ENCODE results near the gene TENT4A. TPM values are rescaled to one million over a fixed set of nuclear protein-coding genes. Genes with fewer than 3 reads are reported as not detected.

The TENT4A gene
- total and polyA plus RNA-seq, 10 of the 15 experiments (the other 5 are each of a cell fraction or from before 2014, with no cell fraction given) = 1.4 to 30.6 (median 12.5) TPM

DNA sequence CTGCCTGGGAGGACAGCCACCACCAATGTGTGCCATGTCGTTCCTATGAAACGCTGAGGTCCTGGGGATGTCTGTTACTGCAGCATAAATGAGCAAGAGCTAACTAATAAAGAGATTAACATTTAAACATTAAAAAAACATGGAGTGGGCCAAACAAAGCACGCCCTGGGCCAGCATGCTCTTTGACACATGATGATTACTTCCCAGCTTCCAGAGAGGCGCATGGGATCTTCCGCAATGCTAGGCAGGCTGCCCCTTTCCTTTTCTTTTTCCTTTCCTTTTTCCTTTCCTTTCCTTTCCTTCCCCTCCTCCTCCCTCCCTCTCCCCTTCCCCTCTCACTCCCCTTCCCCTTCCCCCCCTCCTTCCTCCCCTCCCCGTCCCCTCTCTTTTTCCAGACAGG lies 10.6 kb upstream of the TENT4A start:
- RAD21 ChIA-PET (ENCODE audit: unreplicated experiment) = no interaction called here
- Histone ChIP-seq H2AFZ (ENCODE audit: control insufficient read depth, low read depth, low read length) (no peak overlapping the region), H3K27ac (ENCODE audit: control insufficient read depth, insufficient read depth) (no peak overlapping the region), H3K4me1 (ENCODE audit: control insufficient read depth, insufficient read depth, low read length) (peaks cover 10% of the 10 kb centered on the region), H3K36me3 (ENCODE audit: control insufficient read depth in 2 of 2, insufficient read depth in 2 of 2, low read length in 1 of 2) (no peaks in the 10 kb centered on the region), H3K4me2 (ENCODE audit: control insufficient read depth, insufficient read depth) (no peak overlapping the region), H3K27me3 (replicated peaks in 1 of 2; ENCODE audit: control insufficient read depth in 2 of 2, insufficient read depth in 2 of 2, low read length in 1 of 2) (no peaks in the 10 kb centered on the region; a peak in 1 of 4 replicates), H3K79me2 (ENCODE audit: control insufficient read depth, insufficient read depth, low read length) (no peaks in the 10 kb centered on the region), H4K20me1 (ENCODE audit: control insufficient read depth, insufficient read depth) (no peaks in the 10 kb centered on the region), H3K9ac (ENCODE audit: control insufficient read depth, insufficient read depth, low read length) (no peak overlapping the region), H3K9me3 (replicated peaks; ENCODE audit: control insufficient read depth, insufficient read depth, low read length) (no peaks in the 10 kb centered on the region), H3K4me3 (no peak overlapping the region)
- no TSS peak for BruUV-seq (replicated peaks)
- TF ChIP-seq FOS (IDR thresholded peaks at IDR 0.05; ENCODE audit: borderline replicate concordance, extremely low read depth, insufficient read length) = no peak
- TF ChIP-seq ZBED1 (IDR thresholded peaks at IDR 0.05; ENCODE audit: borderline replicate concordance) = no peak
- no peak for TF ChIP-seq RCOR1 (conservative IDR thresholded peaks at IDR 0.05; ENCODE audit: low read depth, low read length)
- no peak for TF ChIP-seq IRF4 (IDR thresholded peaks at IDR 0.05; ENCODE audit: low read depth, low read length)
- no peak for TF ChIP-seq CHD1 (IDR thresholded peaks at IDR 0.05; ENCODE audit: low read depth, low read length)
- no peak for TF ChIP-seq TCF3 (IDR thresholded peaks at IDR 0.05; ENCODE audit: borderline replicate concordance, insufficient read depth, low read depth, low read length)
- no peak for FAIRE-seq
- intact Hi-C loops (cut with micrococcal nuclease; ENCODE audit: unreplicated experiment) = no loop called here
- POLR2A ChIA-PET = no interaction called here
- no peak for DNase-seq (ENCODE audit: low read depth, low spot score)
- SMC1A ChIA-PET (ENCODE audit: uncharacterized antibody, unreplicated experiment) = no interaction called here
- WGBS (ENCODE audit: insufficient coverage, insufficient replicate concordance, low lambda C conversion rate, missing lambda C conversion rate) = 90% methylated on average over 5 of the region's 6 CpGs
- CTCF ChIA-PET = no interaction called here
- in situ Hi-C loops (cut with MboI) = no loop called here
- ATAC-seq = no peak

DNA sequence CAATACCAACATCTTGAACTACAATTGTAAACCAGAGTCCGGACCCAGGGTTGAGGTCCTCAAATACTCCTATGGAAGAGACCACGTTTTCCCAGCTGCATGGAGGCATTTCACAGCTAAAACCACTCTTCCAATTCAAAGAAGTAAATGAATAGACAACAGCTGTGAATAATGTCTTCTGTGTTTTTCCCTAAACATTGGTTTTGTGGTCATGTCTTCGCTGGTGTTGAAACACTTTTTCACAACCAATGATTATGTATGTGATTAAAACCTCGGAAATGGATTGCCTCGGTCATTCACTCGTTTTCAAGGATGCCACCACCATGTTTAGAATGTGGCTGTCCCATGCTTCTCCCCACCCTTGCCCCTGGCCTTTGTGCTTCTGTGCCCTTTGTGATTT lies 9.4 kb upstream of the TENT4A start:
- H4K20me1 ChIP-seq (ENCODE audit: control insufficient read depth, insufficient read depth) = no peaks in the 10 kb centered on the region
- ChIA-PET CTCF (no interaction called here), RAD21 (ENCODE audit: unreplicated experiment) (no interaction called here), POLR2A (no interaction called here), SMC1A (ENCODE audit: uncharacterized antibody, unreplicated experiment) (no interaction called here)
- no peak overlapping the region for H3K9ac ChIP-seq (ENCODE audit: control insufficient read depth, insufficient read depth, low read length)
- H3K4me2 ChIP-seq (ENCODE audit: control insufficient read depth, insufficient read depth) = no peak overlapping the region
- no peak overlapping the region for H2AFZ ChIP-seq (ENCODE audit: control insufficient read depth, low read depth, low read length)
- TF ChIP-seq, protein P1, sequence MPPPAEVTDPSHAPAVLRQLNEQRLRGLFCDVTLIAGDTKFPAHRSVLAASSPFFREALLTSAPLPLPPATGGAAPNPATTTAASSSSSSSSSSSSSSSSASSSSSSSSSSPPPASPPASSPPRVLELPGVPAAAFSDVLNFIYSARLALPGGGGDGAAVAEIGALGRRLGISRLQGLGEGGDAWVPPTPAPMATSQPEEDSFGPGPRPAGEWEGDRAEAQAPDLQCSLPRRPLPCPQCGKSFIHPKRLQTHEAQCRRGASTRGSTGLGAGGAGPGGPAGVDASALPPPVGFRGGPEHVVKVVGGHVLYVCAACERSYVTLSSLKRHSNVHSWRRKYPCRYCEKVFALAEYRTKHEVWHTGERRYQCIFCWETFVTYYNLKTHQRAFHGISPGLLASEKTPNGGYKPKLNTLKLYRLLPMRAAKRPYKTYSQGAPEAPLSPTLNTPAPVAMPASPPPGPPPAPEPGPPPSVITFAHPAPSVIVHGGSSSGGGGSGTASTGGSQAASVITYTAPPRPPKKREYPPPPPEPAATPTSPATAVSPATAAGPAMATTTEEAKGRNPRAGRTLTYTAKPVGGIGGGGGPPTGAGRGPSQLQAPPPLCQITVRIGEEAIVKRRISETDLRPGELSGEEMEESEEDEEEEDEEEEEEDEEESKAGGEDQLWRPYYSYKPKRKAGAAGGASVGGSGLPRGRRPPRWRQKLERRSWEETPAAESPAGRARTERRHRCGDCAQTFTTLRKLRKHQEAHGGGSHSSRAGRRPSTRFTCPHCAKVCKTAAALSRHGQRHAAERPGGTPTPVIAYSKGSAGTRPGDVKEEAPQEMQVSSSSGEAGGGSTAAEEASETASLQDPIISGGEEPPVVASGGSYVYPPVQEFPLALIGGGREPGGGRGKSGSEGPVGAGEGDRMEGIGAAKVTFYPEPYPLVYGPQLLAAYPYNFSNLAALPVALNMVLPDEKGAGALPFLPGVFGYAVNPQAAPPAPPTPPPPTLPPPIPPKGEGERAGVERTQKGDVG (CRISPR knock-in tag; IDR thresholded peaks at IDR 0.05) = no peak
- TF ChIP-seq CREM (IDR thresholded peaks at IDR 0.05; ENCODE audit: low read depth) (no peak), NFIC (IDR thresholded peaks at IDR 0.05; ENCODE audit: low read depth, low read length) (no peak), STAT1 (conservative IDR thresholded peaks at IDR 0.05) (no peak)
- no peaks in the 10 kb centered on the region for H3K36me3 ChIP-seq (ENCODE audit: control insufficient read depth in 2 of 2, insufficient read depth in 2 of 2, low read length in 1 of 2)
- DNase-seq (ENCODE audit: low read depth, low spot score) (no peak), ATAC-seq (no peak), FAIRE-seq (no peak)
- BruUV-seq (replicated peaks) = no TSS peak
- intact Hi-C loops (cut with micrococcal nuclease; ENCODE audit: unreplicated experiment) = no loop called here
- WGBS (ENCODE audit: insufficient coverage, insufficient replicate concordance, low lambda C conversion rate, missing lambda C conversion rate) = 51% methylated on average over 6 of the region's 6 CpGs
- H3K4me3 ChIP-seq = no peak overlapping the region
- no peaks in the 10 kb centered on the region for H3K79me2 ChIP-seq (ENCODE audit: control insufficient read depth, insufficient read depth, low read length)
- in situ Hi-C loops (cut with MboI) = no loop called here
- H3K4me1 ChIP-seq (ENCODE audit: control insufficient read depth, insufficient read depth, low read length) = peaks cover 15% of the 10 kb centered on the region
- H3K9me3 ChIP-seq (replicated peaks; ENCODE audit: control insufficient read depth, insufficient read depth, low read length) = no peaks in the 10 kb centered on the region
- no peak overlapping the region for H3K27ac ChIP-seq (ENCODE audit: control insufficient read depth, insufficient read depth)
- no peaks in the 10 kb centered on the region; a peak in 1 of 4 replicates for H3K27me3 ChIP-seq (replicated peaks in 1 of 2; ENCODE audit: control insufficient read depth in 2 of 2, insufficient read depth in 2 of 2, low read length in 1 of 2)
